Right hindlimb (tissue), 1 donor: ENCODE data around the gene OARD1.

ENCODE experiments used
- DNase-seq: peaks from one replicate; pipeline ENCODE4 v3.0.0-alpha.2; 2018

OARD1 gene

DNA sequence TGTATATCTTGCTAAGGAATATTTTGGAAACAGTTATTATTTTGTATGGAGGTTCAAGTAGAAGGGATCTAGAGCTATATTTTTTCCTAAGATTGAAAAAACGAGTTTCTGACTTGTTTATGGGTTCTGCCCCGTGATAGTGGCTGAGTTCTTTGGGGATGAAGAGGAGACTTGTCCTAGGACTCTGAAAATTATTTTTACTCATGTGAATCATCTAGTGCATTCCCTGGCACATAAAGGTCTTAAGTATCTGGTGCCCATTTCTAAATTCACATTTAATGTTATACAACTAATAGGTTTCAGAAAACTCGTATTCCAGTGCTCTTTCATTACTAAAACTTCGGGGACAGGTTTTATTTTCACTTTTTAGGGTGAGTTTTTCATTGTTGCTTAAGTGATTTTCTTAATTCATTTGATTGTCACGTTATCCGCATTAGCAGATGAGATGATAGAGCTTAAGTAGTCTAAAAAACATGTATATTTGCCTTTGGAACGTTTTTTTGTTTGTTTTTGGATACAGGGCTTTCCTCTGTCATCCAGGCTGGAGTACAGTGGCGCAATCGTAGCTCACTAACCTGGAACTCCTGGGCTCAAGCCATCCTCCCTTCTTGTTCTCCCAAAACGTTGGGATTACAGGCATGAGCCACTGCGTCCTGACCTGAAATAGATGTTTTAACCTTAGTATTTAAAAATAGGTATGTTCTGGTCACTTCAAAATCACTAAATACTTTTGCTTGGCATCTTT is 2.7 kb upstream of the OARD1 start:
- no peak for DNase-seq

DNA sequence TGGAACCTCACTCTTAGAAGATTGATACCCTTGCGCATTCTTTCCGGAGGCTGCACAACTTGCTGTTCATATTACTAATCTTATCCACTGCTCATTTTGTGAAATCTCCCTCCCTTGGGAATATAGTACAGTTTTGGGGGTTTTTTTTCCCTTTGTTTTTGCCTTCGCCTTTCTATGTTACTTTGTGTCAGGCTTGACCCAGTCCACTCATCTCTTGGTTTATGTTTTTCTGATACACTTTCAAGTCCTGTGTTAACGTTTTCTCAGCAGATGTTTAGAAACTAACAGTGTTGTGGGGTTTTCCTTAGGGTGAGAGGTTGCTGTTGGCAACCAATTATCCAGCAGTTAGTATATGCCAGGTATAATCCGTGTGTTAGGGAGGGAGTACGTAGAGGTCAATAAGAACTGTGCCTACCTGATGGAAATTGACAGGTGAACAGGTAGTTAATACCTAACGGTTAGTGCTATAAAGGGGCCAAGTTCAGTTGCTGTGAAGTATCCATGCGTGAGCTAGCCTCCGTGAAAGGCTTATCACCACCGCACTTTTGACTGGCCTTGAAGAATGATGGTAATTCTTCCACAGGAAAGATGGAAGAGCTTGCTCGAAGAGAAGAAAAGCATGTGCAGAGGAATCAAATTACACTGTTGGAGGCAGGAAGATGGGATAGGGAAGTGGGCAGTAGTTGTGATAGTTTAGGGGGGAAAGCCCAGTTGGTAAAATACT is 2.0 kb upstream of the OARD1 start:
- no peak for DNase-seq

DNA sequence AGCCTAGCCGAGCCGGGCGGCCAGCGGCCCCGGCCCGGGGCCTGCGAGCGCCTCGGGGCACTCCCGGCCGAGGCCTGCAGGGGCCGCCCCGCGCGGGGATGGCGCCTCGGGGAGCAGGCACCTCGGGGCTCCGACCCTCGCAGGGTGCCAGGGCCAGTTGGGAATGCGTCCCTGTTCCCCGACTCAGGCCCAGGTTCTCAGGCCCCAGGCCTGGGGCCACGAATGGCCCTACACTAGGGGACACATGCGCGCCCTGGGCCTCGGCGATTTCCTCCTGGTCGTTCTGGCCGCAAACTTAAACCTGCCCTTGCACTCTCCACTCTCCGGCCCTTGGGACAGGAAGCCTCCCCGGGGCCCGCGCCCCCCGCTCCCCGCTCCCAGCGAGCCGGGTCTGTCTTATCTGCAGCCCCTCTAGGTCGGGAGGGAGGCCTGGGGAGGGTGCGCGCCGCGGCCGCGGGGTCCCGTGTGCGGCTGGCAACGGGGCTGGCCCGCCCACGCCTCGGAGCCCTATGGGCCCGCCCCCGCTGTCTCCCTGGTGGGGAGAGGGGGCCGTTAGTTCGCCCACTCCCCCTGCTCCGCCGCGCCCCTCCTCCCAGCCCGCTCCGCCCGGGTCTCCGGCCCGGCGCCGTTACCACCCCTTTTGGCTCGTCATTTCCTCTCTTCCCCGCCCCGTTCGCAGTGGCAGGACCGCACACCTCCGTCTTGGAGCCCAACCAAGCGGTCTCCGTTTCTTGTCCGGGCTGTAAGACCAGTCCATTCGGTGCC is 1.2 kb upstream of the OARD1 start:
- peak; percentile 91 for DNase-seq

DNA sequence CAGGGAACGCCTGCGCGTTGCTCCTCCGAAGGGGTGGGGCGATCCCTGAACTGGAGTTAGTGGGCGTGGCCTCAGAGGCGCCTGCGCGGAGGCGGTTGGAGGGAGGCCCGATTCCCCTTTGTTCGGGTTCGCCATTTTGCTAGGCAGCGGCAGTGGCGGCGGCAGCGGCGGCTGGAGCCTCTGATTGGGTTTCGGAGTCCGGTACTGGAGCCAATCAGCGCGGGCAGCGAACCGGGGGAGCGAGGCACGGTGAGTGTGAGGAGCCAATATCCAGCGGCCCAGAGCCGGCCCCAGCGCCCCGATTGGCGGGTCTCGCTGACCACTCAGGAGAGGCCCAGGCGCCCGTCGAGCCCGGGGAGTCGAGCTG is 663 bp upstream of the OARD1 start, which contains the start of gene NFYA:
Gene NFYA (plus strand): TSS at position 139 of the 367 bp plus-strand sequence. CDS start 6,116 bp downstream, outside the sequence.
- DNase-seq: peak; percentile 100

DNA sequence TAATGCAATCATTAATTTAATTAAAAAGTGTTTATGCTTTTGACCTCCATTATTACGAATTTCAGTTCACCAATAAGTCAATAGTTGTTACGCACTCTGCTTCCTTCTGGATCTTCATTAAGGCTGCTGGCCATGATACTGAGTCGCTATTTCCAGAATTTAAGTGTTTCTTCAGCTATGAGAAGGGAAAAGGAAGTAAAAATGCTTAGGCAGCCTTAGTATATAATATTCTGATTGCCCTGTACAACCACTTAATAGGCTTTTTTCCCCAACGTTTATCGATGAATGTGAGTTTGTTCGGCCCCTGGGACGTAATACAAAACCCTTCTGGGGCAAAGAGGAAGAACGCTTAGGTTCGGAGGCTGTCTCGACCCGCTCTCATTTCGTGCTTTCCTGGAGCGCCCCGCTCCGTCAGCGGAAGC is 644 bp downstream of the OARD1 start:
- no peak for DNase-seq

DNA sequence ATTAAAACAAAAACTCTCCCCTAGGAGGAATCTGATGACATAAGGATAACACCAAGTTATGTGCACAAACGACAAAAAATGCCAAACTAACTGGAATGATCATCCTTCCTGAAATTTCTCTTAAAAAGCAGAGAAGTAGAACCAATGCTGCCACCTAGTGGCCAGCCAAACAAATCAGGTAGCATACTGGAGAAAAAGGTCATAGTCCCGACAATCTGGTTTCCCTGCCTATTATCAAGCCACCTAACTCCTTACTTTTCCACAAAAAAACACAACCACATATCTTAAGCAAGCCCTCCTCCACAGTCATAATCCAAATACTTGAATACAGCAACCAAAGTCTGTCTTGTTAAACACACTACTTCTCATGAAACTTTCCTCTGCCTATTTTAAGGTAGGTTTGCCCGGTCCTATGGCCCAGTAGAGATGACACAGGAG is 5.3 kb downstream of the OARD1 start:
- DNase-seq: peak; percentile 67

DNA sequence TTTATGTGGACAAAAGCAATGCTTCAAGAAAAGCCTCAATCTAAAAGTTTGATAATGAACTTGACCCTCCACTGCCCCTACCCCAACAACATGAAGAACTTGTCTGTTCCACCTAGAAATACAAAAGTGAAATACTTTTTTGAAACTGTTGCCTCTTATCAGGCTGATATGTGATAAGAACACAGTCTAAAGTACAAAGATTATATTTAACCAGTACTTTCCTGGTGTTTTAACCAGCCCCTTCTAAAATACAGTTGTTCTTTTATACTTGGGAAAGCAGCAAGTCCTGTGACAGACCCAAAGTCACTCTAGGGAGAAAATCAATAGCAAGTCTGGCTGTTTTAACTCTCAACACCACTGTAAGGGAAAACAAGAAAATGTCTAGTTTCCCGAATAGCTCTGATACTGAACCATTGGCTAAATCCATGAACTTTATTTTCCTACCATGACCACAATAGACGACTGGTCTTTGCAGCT is 6.6 kb downstream of the OARD1 start:
- DNase-seq: no peak

DNA sequence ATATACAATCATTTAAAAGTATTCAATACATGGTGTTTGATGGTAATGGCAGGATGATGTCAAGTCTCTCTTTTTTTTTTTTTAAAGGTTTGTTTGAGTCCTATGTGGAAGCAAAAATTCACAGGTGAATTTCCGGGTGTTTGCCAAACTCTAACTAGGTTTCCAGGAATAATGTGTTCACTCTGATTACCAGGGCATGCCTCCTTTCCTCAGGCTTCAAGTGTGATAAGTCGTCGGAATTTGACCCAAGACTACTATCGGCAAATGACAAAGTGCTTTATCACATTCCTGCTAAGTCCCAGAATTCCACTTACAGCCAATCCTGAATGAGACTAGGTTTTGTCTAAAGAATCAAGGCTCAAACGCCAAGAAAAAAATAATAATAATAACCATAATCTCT is 7.3 kb downstream of the OARD1 start:
- no peak for DNase-seq

DNA sequence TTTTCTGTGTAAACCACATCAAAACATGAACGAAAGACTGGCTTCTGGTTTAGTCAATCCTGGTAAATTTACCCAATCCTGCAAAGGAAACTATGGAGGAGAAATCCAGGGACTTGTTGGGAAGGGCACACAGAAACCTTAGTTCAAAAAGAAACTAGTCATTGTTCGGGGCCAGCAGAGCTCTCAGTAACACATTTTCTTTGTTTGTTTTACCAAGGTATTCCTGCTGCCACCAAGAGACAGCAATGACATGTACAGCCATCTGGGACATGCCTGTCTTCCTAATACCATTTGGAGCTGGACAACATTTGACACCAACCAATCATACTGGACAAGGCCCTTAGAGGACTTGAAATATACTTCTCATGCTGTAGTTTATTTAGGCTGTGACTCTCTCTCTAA is 8.3 kb downstream of the OARD1 start:
- DNase-seq: no peak

DNA sequence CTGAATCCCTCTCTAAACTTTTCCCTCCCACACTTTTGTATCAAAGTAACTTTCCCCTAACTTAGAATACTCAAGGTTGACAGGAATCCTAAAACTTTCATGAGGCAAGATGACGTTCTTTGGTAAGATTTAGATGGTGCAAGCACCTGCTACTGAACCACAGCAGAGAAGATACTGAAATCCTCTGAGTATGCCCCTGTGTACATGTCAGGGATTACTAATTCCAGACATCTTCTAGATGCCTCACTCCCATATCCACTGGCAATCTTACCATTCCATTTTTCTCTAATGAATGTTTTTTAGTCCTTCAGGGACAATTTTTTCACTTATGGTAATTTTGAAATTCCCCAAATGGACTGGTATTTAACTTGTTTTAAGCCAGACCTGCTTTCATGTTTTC is 10.1 kb downstream of the OARD1 start:
- no peak for DNase-seq

DNA sequence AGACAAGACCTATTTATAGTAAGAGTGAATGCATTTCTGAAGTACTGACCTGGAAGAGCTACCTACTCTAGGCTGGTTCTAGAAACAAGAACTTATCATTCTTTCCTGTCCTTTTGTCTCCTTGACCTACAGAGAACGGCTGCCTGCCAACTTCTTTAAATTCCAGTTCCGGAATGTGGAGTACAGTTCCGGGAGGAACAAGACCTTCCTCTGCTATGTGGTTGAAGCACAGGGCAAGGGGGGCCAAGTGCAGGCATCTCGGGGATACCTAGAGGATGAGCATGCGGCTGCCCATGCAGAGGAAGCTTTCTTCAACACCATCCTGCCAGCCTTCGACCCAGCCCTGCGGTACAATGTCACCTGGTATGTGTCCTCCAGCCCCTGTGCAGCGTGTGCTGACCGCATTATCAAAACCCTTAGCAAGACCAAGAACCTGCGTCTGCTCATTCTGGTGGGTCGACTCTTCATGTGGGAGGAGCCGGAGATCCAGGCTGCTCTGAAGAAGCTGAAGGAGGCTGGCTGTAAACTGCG is 10.9 kb downstream of the OARD1 start:
- DNase-seq: no peak

DNA sequence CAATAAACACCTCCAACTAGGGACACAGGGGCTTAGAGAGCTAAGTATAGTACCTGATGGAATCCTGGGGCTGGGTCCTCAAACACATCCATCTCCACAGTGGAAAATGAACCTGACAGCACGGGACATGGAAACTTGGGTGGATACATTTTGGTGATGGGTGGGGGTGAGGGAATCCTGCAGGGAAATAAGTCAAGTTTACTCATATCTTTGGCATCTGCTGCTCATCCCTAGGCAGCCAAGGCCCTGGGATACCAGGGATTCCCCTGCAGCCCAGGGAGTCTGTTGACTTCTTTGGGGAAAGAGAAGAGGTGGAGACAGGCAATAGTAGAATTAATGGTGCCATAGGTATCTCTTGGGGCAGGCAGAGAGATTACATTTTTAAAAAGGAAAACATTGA is 12.6 kb downstream of the OARD1 start:
- no peak for DNase-seq

DNA sequence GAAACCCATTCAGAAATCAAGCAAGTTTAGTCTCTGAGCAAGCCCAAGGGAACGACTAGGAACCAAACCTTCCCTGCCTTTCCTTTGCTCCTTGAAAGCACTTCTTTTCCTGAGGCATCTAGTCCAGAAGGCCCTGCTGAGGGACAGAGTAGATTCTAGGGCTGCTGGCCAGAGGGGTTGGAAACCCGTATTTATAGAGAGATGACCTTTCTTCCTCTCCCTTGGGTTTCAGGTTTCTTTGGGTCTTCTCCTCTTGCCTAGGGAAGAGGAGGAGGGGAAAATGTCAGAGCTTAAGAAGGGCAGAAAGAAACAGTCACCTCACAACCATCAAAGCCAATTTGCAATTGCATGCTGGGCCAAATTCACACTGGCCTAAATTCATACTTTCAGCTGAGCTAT is 13.4 kb downstream of the OARD1 start:
- DNase-seq: no peak

DNA sequence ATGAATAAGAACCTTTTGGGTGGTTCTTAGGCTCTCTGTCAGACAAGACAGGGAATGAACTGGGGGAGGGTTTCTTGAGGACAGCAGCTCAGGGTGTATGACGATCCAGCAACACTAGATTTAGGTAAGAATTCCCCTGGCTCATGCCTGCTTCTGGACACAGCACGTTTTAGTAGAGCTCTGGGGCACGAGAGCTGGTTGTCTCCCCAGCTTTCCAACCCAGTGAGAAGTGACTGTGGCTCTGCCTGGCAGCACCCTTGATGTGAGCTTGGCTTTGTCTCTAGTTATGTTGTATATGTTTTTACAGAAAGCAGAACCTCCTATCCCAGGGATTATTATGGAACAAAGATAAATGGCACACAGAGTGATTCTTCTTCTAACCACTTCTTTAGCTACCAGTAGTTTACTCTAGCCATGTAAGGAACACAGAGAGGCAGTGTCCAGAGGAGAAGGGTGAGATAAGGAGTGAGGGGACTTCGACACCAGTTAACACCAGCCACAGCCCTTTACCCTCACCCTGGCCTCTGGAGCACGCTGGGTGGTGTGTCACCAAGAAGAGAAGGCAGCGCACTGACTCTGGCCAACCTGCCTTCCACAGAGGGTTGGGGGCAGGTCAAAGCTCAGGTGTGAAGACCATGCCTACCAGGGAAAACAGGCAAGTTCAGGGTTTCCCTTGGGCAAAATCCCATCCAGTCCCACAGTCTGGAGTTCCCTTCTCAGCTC is 15.2 kb downstream of the OARD1 start:
- no peak for DNase-seq

DNA sequence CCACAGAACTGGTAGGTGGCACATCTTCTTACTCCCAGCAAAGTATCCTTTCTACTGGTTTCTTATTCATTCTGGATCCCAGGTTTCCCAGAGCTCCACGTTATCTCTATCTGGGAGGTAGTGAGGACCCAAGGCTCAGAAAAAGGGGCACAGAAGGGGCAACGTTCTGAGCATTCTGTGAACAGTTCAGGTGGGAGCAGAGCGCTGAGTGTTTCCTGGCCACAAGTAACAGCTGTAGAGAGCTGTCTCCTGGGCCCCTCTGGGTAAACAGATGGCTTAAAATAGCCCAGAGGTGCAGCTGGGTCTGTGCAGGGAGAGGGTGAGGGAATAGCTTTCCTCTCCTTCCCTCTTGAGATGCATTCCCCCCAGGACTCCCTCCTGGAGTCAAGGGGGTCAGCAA is 17.0 kb downstream of the OARD1 start:
- DNase-seq: no peak

DNA sequence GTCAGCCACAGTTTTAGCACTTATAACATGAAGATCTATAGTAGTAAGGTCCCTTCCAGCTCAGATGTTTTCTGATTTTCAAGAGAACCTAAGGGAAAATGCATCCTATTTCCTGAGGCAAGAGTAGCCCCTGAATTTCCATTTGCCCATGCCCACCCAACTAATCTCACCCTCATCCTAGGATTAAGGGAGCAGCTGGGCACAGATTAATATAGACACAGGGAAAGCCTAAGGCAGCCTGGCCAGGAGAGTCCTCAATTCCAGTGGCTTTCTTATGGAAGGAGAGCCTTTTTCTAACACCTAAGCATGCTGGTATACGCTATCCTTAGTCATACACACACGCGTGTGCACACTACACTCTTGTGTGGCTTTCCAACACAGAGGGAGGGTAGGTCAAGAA is 17.6 kb downstream of the OARD1 start:
- DNase-seq: no peak

DNA sequence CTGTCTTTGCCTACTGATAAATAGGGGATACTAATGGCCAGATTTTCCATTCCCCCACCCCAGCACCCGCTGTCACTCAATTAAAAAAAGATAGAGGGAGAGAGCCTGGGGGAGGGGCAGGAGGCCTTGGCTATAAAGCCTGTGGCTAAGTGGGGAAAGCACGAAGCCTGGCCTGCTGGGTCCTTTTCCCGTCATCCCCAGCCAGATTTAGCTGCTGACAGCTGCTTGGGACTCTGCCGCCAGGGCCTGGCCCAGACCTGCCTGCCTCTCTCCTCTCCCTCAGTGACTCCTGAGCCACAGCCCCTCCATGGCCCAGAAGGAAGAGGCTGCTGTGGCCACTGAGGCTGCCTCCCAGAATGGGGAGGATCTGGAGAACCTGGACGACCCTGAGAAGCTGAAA is 19.1 kb downstream of the OARD1 start, which contains the start of gene APOBEC2:
Gene APOBEC2 (plus strand): TSS at position 162 of the 400 bp plus-strand sequence. CDS start 146 bp downstream, at position 308.
- peak; percentile 56 for DNase-seq

DNA sequence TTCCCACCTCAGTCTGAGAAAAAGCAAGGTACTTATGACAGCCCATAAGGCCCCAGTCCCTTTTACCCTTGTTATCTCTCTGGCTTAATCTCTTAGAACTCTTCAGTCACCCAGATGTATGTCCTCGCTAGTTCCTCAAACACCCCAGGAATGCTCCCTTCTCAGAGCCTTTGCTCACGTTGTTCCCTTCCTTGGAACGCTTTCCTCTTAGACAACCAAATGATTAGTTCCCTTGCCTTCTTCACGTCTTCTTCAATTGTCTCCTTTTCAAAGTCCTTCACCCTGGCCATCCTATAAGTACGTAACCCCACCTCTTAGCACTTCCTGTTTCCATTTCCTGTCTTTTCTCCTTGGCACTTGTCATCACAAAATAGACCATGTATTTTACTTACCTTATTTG is 20.3 kb downstream of the OARD1 start:
- no peak for DNase-seq

DNA sequence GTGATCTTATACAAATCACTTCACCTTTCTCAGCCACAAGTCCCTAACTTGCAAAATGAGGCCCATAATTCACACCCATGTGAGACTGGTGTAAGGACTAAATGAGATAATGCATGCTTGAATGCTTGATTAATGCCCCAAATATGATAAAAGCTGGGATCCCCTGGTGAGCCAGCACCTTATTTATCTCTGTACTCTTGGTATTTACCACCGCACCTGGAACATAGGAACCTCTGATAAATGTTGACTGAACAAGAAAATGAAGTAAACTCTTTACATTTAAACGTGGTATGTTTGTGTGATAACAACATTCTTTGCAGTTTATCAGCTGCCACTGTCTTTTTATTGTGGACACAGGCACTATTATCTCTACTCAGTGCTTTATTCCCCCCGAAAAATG is 21.6 kb downstream of the OARD1 start:
- DNase-seq: no peak

DNA sequence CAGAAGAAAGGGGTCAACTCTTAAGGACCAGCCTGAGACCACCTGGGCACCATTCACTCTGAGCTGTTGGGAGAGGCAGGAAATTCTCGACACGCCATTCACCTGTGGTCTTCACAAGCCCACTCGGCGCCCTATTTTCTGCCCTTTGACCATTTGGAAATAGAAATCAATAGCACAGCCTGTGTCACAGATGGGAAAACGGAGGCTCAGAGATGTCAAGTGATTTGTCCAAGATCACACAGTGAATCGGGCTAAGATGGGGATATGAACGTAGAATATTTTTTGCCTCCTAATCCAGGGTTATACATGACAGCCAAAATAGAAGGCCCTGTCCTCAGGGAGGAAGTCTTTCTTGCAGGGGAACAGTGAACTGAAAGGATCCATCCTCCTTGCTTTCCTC is 22.2 kb downstream of the OARD1 start:
- no peak for DNase-seq

DNA sequence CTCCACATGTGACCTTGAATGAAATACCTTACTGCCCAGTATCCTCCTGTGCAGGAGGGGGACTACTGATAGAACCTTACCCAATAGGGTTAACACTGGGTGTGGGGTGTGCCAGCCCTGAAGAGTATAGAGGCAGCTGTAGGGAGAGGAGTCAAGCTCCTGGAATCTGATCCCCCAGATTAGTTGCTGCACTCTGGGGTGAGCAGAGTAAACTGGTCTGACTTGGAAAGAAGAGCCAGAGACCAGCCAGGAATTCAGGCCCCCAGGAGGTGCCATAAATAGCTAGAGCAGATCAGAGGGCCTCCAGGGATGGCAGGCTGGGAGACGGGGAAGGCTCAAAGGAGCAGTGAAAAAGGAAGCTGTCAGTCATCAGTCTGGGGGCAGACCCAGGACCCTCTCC is 22.6 kb downstream of the OARD1 start:
- DNase-seq: no peak
